PFSK-1 (cell line): ENCODE data around the gene ELAVL1.

Experiments used
- FOXP2 ChIP-seq: optimal IDR thresholded peaks from 2 replicates; pipeline ENCODE3; 2011; ENCODE audit warnings: borderline replicate concordance, control low read depth, inconsistent platforms; ENCODE audit not compliant: insufficient read depth; ENCODE audit errors: extremely low read length, extremely low read depth
- POLR2AphosphoS5 ChIP-seq: IDR thresholded peaks from 2 replicates; pipeline ENCODE4 v1.6.1; 2012; ENCODE audit warnings: low read depth, mild to moderate bottlenecking, control low read depth, low read length, moderate library complexity
- REST ChIP-seq, 2 experiments: IDR thresholded peaks; 2 replicates each; pipeline versions ENCODE4 v1.6.1 to v1.8.0; 2011 to 2012; ENCODE audit warnings: low read depth in 2 of 2, low read length in 2 of 2, control low read depth in 1 of 2, inconsistent platforms in 1 of 2, mild to moderate bottlenecking in 1 of 2, moderate library complexity in 1 of 2; ENCODE audit not compliant: insufficient read depth in 1 of 2
- SIN3A ChIP-seq: IDR thresholded peaks from 2 replicates; pipeline ENCODE4 v1.6.1; 2012; ENCODE audit warnings: mild to moderate bottlenecking, low read length, moderate library complexity, borderline replicate concordance; ENCODE audit not compliant: insufficient read depth
- TAF1 ChIP-seq: IDR thresholded peaks from 2 replicates; pipeline ENCODE4 v1.6.1; 2012; ENCODE audit warnings: low read length, control low read depth, borderline replicate concordance; ENCODE audit not compliant: insufficient read depth

ELAVL1 gene

GRCh38 chr19:7916103-7916954 is 89.1 kb downstream of the ELAVL1 start:
- TF ChIP-seq FOXP2 (no peak), REST (IDR thresholded peaks at IDR 0.05; ENCODE audit: insufficient read depth in 1 of 2, low read depth in 2 of 2, low read length in 2 of 2) (no peak), POLR2AphosphoS5 (no peak), TAF1 (no peak), SIN3A (no peak)

GRCh38 chr19:7915250-7916102 is 90.0 kb downstream of the ELAVL1 start:
- TF ChIP-seq FOXP2 (no peak), SIN3A (no peak), TAF1 (no peak), POLR2AphosphoS5 (no peak), REST (IDR thresholded peaks at IDR 0.05; ENCODE audit: insufficient read depth in 1 of 2, low read depth in 2 of 2, low read length in 2 of 2) (no peak)

GRCh38 chr19:7914598-7915045 is 90.8 kb downstream of the ELAVL1 start, which contains the start of gene TGFBR3L:
Gene TGFBR3L (plus strand): TSS chr19:7914830.
- no peak for TF ChIP-seq TAF1
- no peak for TF ChIP-seq FOXP2
- TF ChIP-seq POLR2AphosphoS5 = no peak
- TF ChIP-seq REST (IDR thresholded peaks at IDR 0.05; ENCODE audit: insufficient read depth in 1 of 2, low read depth in 2 of 2, low read length in 2 of 2) = no peak
- no peak for TF ChIP-seq SIN3A

- TF ChIP-seq REST (IDR thresholded peaks at IDR 0.05; ENCODE audit: insufficient read depth in 1 of 2, low read depth in 2 of 2, low read length in 2 of 2) = no peak
- no peak; the same call in 1 of the 2 replicates for TF ChIP-seq POLR2AphosphoS5
- TF ChIP-seq FOXP2 = no peak
- 0 out of 2 replicates have a peak, but pooled peaks have one; percentile 10 for TF ChIP-seq SIN3A
- 0 out of 2 replicates have a peak, but pooled peaks have one; percentile 1 for TF ChIP-seq TAF1
Measured at GRCh38 chr19:7914099-7914498, 91.3 kb downstream of the ELAVL1 start.
